ENCODE measurements around the gene KIAA0040. TPM values are rescaled to one million over a fixed set of nuclear protein-coding genes. Genes with fewer than 3 reads are reported as not detected.

KIAA0040 gene
- total RNA-seq, 1 experiment from 2014 or later: 5.0 TPM

- H3K4ac ChIP-seq (ENCODE audit: low read depth, low read length): no peak overlapping the region
- no peak overlapping the region for H4K91ac ChIP-seq (ENCODE audit: insufficient read length, low read depth, low read length)
- no peak overlapping the region for H3K27ac Mint-ChIP-seq
- no peak for TF ChIP-seq CTCF (conservative IDR thresholded peaks at IDR 0.05)
- no peak overlapping the region for H2BK15ac ChIP-seq (ENCODE audit: low read depth, low read length)
- H3K27me3 Mint-ChIP-seq (ENCODE audit: low read depth): no peaks in the 10 kb centered on the region
- H2AK5ac ChIP-seq (ENCODE audit: insufficient read length, low read length): no peak overlapping the region
- no peak for DNase-seq
- no peak overlapping the region for H4K5ac ChIP-seq (ENCODE audit: insufficient read length, low read depth, low read length)
- no peaks in the 10 kb centered on the region for H3K36me3 Mint-ChIP-seq (ENCODE audit: insufficient read depth in 1 of 3, low read depth in 3 of 3)
- H3K9me3 ChIP-seq (ENCODE audit: control insufficient read depth, low read depth, low read length): no peaks in the 10 kb centered on the region
- no peaks in the 10 kb centered on the region for H3K79me2 ChIP-seq (ENCODE audit: insufficient read depth, low read length)
- H3K14ac ChIP-seq (ENCODE audit: insufficient read depth, low read length): no peak overlapping the region
- no peaks in the 10 kb centered on the region for H3K4me1 ChIP-seq (ENCODE audit: insufficient read depth, low read length)
- no peaks in the 10 kb centered on the region for H3K9me3 Mint-ChIP-seq
- H3K4me3 Mint-ChIP-seq: no peak overlapping the region
- no peak overlapping the region for H3K4me2 ChIP-seq (ENCODE audit: insufficient read depth, insufficient read length, low read length)
- no peak overlapping the region for H2BK12ac ChIP-seq (ENCODE audit: insufficient read length, low read depth, low read length)
- peaks cover 0 to 5% of the 10 kb centered on the region in 2 experiments; a peak in 1 of 4 replicates for H3K4me1 Mint-ChIP-seq
- no peak overlapping the region for H2BK5ac ChIP-seq (ENCODE audit: insufficient read length, low read length)
- H2AFZ ChIP-seq (ENCODE audit: low read length): no peak overlapping the region
- H2BK20ac ChIP-seq (ENCODE audit: low read depth, low read length, poor library complexity, severe bottlenecking): no peak overlapping the region
- H3K27me3 ChIP-seq (ENCODE audit: insufficient read depth, low read length): no peaks in the 10 kb centered on the region
- no peak overlapping the region for H3T11ph ChIP-seq (ENCODE audit: low read length)
- H3K23me2 ChIP-seq (ENCODE audit: insufficient read length, low read depth, low read length, poor library complexity, severe bottlenecking): no peaks in the 10 kb centered on the region
- no peak overlapping the region for H2BK120ac ChIP-seq (ENCODE audit: low read depth, low read length, poor library complexity, severe bottlenecking)
- no peak overlapping the region for H3K23ac ChIP-seq (ENCODE audit: insufficient read length, low read depth, low read length)
- no peaks in the 10 kb centered on the region for H3K79me1 ChIP-seq (ENCODE audit: insufficient read depth, low read depth, low read length, poor library complexity, severe bottlenecking)
- no peak overlapping the region for H3K18ac ChIP-seq (ENCODE audit: insufficient read length, low read depth, low read length)
- no peak overlapping the region for H3K9ac ChIP-seq (ENCODE audit: extremely low read depth, insufficient read length, low read length)
- no CpG with 5 or more reads among the region's 1 CpG for WGBS (ENCODE audit: extremely low coverage, insufficient read length, low lambda C conversion rate)
- no peak overlapping the region for H4K8ac ChIP-seq (replicated peaks; ENCODE audit: insufficient read length, low read depth, low read length)
- no peak overlapping the region for H3K56ac ChIP-seq (ENCODE audit: insufficient read length, low read depth, low read length)
- H3K27ac ChIP-seq (ENCODE audit: insufficient read length, low read depth, low read length): no peak overlapping the region
- no peaks in the 10 kb centered on the region for H4K20me1 ChIP-seq (ENCODE audit: control insufficient read depth, insufficient read depth, insufficient read length)
These were observed 72.1 kb downstream of the KIAA0040 start for GRCh38 chr1:175120511-175120910.

Measured in H9 (cell line).